Measurements from ENCODE around the gene PIANP. TPM values are rescaled to one million over a fixed set of nuclear protein-coding genes. Genes with fewer than 3 reads are reported as not detected.

PIANP gene
- under 0.01 TPM in 1 of 2 replicates, not detected in the other for total RNA-seq

GRCh38 chr12:6700646-6701051, at the start of gene PIANP:
Gene PIANP, minus strand, starts transcription at chr12:6700815. Its CDS starts 2,754 bp downstream, at chr12:6698061.

GRCh38 chr12:6723607-6724408, 23.2 kb upstream of the PIANP start, which contains the start of gene COPS7A:
Gene COPS7A, plus strand, starts transcription at chr12:6724046. Its CDS starts 611 bp downstream, at chr12:6724657.

DNA sequence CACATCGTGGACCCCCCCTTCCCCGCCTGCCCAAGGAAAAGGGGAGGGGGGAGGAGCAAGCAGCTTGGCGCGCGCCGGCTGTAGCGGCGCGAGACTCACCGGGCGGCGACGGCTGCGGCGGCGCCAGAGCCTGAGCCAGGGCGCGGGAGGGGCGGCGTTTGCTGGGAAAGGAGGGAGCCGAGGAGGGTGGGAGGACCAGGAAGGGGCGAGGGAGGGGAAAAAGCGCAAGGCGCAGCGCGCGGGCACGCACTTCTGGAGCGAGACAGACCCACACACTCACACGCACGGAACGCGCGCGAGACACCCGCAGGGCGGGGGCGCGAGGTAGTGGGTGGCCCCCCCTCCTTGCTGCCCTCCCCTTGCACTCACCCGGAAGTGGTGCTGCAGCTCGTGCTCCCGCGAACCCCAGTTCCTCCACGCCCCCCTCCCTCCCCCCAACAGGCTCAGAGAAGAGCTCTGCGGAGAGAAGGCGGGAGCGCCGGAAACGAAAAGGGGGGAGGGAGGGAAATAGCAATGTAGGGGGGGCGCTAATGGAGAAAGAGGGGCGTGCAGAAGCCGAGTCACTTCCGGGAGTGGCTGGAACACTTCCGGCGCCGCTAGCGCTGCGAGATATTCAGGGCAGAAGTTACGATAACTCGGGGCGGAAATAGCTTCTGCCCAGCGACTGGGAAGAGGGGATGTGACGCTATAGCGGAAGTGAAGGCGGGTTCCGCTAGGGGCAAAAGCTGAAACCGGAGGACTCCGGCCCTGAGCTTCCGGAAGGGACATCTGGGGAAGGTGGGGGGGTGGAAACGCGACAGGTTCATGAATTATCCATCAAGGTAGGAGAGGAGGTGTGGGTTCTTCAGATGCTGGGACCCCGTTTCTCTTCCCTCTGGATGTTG, 11.4 kb downstream of the PIANP start, which contains the start of gene ZNF384:
ZNF384 (minus strand) TSS at position 377 of the 884 bp plus-strand sequence. CDS start 9,855 bp downstream, outside the sequence.

GRCh38 chr12:6662906-6663742, 37.5 kb downstream of the PIANP start, which contains the start of gene ING4:
Gene ING4, minus strand, starts transcription at chr12:6663119. Its CDS starts 18 bp downstream, at chr12:6663101.

GRCh38 chr12:6647083-6647604, 53.5 kb downstream of the PIANP start, which contains the start of gene ACRBP:
Gene ACRBP, minus strand, starts transcription at chr12:6647432. Its CDS starts 66 bp downstream, at chr12:6647366.

Small RNA genes within 50 kb of the gene (small RNA-seq; reads per million reads assigned to genes)
- gene RNU6-781P = not detected

Other genes with a start within 250 kb of the PIANP start
- gene TAPBPL, start 248.8 kb downstream of the PIANP start, total RNA-seq = 3.9 and 6.2 TPM in 2 replicates
- gene VAMP1, start 230.1 kb downstream of the PIANP start, total RNA-seq = 3.9 and 9.2 TPM in 2 replicates
- gene MRPL51, start 207.6 kb downstream of the PIANP start, total RNA-seq = 75.3 and 87.5 TPM in 2 replicates
- gene NCAPD2, start 206.7 kb downstream of the PIANP start, total RNA-seq = 70.9 and 92.9 TPM in 2 replicates
- gene GAPDH, start 166.3 kb downstream of the PIANP start, total RNA-seq = 8,341 and 11,860 TPM in 2 replicates
- 11.0 and 14.5 TPM in 2 replicates for gene IFFO1, start 144.8 kb downstream of the PIANP start, total RNA-seq
- gene NOP2, start 132.5 kb downstream of the PIANP start, total RNA-seq = 22.4 and 33.8 TPM in 2 replicates
- gene CHD4, start 93.4 kb downstream of the PIANP start, total RNA-seq = 165 and 208 TPM in 2 replicates
- gene LPAR5, start 64.9 kb downstream of the PIANP start, total RNA-seq = not detected in 2 replicates
- 0.78 and 1.1 TPM in 2 replicates for gene ACRBP, start 53.4 kb downstream of the PIANP start, total RNA-seq
- 13.5 and 21.7 TPM in 2 replicates for gene ING4, start 37.7 kb downstream of the PIANP start, total RNA-seq
- 16.9 and 17.8 TPM in 2 replicates for gene ZNF384, start 11.4 kb downstream of the PIANP start, total RNA-seq
- 97.4 TPM in 2 replicates for gene COPS7A, start 23.2 kb upstream of the PIANP start, total RNA-seq
- gene MLF2, start 52.3 kb upstream of the PIANP start, total RNA-seq = 133 and 141 TPM in 2 replicates
- gene PTMS, start 65.5 kb upstream of the PIANP start, total RNA-seq = 62.9 and 72.0 TPM in 2 replicates
- gene LAG3, start 71.7 kb upstream of the PIANP start, total RNA-seq = not detected in 2 replicates
- under 0.01 and 0.73 TPM in 2 replicates for gene CD4, start 88.7 kb upstream of the PIANP start, total RNA-seq
- 0.73 and 1.2 TPM in 2 replicates for gene GPR162, start 121.0 kb upstream of the PIANP start, total RNA-seq
- gene P3H3, start 127.6 kb upstream of the PIANP start, total RNA-seq = 44.1 and 49.3 TPM in 2 replicates
- gene GNB3, start 140.1 kb upstream of the PIANP start, total RNA-seq = 1.1 and 2.2 TPM in 2 replicates
- 29.4 and 36.4 TPM in 2 replicates for gene CDCA3, start 150.5 kb upstream of the PIANP start, total RNA-seq
- gene USP5, start 151.3 kb upstream of the PIANP start, total RNA-seq = 86.7 and 96.4 TPM in 2 replicates
- gene TPI1, start 166.7 kb upstream of the PIANP start, total RNA-seq = 941 and 1,349 TPM in 2 replicates
- 4.0 and 4.9 TPM in 2 replicates for gene SPSB2, start 172.5 kb upstream of the PIANP start, total RNA-seq
- gene LRRC23, start 204.0 kb upstream of the PIANP start, total RNA-seq = 5.1 TPM in 2 replicates
- 6.6 and 9.0 TPM in 2 replicates for gene ENO2, start 213.8 kb upstream of the PIANP start, total RNA-seq
- gene ATN1, start 227.1 kb upstream of the PIANP start, total RNA-seq = 10.3 and 11.7 TPM in 2 replicates
- not detected in 2 replicates for gene RNU7-1, start 243.0 kb upstream of the PIANP start, total RNA-seq
- gene C12orf57, start 243.2 kb upstream of the PIANP start, total RNA-seq = 37.7 and 63.9 TPM in 2 replicates